HG03378 (cell line): ENCODE measurements around the gene FKBP7.
"Not testable (repeated sequence)": the region's sequence is repeated elsewhere in the genome, so short reads cannot be mapped to it uniquely, and the experiment has no call there.

ENCODE experiments used
- ATAC-seq: cut with Tn5 transposase; IDR thresholded peaks from one replicate; pipeline ENCODE4 v1.9.1; 2021; ENCODE audit warnings: mild to moderate bottlenecking, moderate library complexity; ENCODE audit not compliant: unreplicated experiment

FKBP7 gene

GRCh38 chr2:178491612-178492011 lies 13.2 kb upstream of the FKBP7 start:
- no peak for ATAC-seq

GRCh38 chr2:178485356-178485755 lies 7.0 kb upstream of the FKBP7 start:
- no peak for ATAC-seq

- no peak for ATAC-seq
Measured at GRCh38 chr2:178484245-178485041, 6.0 kb upstream of the FKBP7 start.

GRCh38 chr2:178482437-178482836 lies 4.0 kb upstream of the FKBP7 start:
- peak; percentile 52 for ATAC-seq

- ATAC-seq = peak; percentile 40
Measured at GRCh38 chr2:178480227-178481181, 2.1 kb upstream of the FKBP7 start, which contains the start of gene PLEKHA3. PLEKHA3 (plus strand) TSS chr2:178480457; CDS start chr2:178480870, 413 bp downstream.

GRCh38 chr2:178479758-178480226 lies 1.4 kb upstream of the FKBP7 start:
- no peak for ATAC-seq

- ATAC-seq = no peak
Measured at GRCh38 chr2:178479275-178479616, 846 bp upstream of the FKBP7 start.

GRCh38 chr2:178478130-178478438 lies 316 bp downstream of the FKBP7 start:
- ATAC-seq = peak; percentile 8

GRCh38 chr2:178477443-178478129 lies 814 bp downstream of the FKBP7 start:
- no peak for ATAC-seq

GRCh38 chr2:178476477-178476876 lies 1.9 kb downstream of the FKBP7 start:
- no peak for ATAC-seq

- no peak for ATAC-seq
Measured at GRCh38 chr2:178474560-178474959, 3.8 kb downstream of the FKBP7 start.

- no peak for ATAC-seq
Measured at GRCh38 chr2:178473931-178474330, 4.5 kb downstream of the FKBP7 start.

GRCh38 chr2:178473373-178473772 lies 5.0 kb downstream of the FKBP7 start:
- ATAC-seq = no peak

GRCh38 chr2:178471313-178471712 lies 7.1 kb downstream of the FKBP7 start:
- not testable (repeated sequence) for ATAC-seq

- no peak for ATAC-seq
Measured at GRCh38 chr2:178469219-178469849, 9.1 kb downstream of the FKBP7 start.

- ATAC-seq = no peak
Measured at GRCh38 chr2:178457390-178457886, 21.0 kb downstream of the FKBP7 start.

GRCh38 chr2:178455947-178456346 lies 22.5 kb downstream of the FKBP7 start:
- no peak for ATAC-seq

- ATAC-seq = no peak
Measured at GRCh38 chr2:178452870-178453269, 25.5 kb downstream of the FKBP7 start.

- ATAC-seq = no peak
Measured at GRCh38 chr2:178452334-178452733, 26.1 kb downstream of the FKBP7 start.

- peak; percentile 72 for ATAC-seq
Measured at GRCh38 chr2:178450774-178451525, 27.4 kb downstream of the FKBP7 start, which contains the start of the genes PJVK and PRKRA. PJVK (plus strand) TSS chr2:178451378; CDS start chr2:178453410, 2,032 bp downstream. PRKRA (minus strand) TSS chr2:178451175; CDS start chr2:178451030, 145 bp downstream.
